CMK (cell line): ENCODE data around the gene PAM16.
"Not testable (repeated sequence)": the region's sequence is repeated elsewhere in the genome, so short reads cannot be mapped to it uniquely, and the experiment has no call there.

Experiments used
- DNase-seq: peaks from one replicate; pipeline ENCODE4 v3.0.0-alpha.2; 2010; ENCODE audit warnings: low read depth

The PAM16 gene

GRCh38 chr16:4352843-4353242, 1.7 kb upstream of the PAM16 start:
- DNase-seq = no peak

GRCh38 chr16:4351880-4352279, 759 bp upstream of the PAM16 start:
- DNase-seq = no peak

- DNase-seq = no peak
These were observed 745 bp downstream of the PAM16 start for GRCh38 chr16:4350365-4350786.

- DNase-seq = no peak
These were observed 1.8 kb downstream of the PAM16 start for GRCh38 chr16:4349332-4349731.

- no peak for DNase-seq
These were observed 3.2 kb downstream of the PAM16 start for GRCh38 chr16:4347765-4348509.

- no peak for DNase-seq
These were observed 4.1 kb downstream of the PAM16 start for GRCh38 chr16:4347010-4347409.

- no peak for DNase-seq
These were observed 5.0 kb downstream of the PAM16 start for GRCh38 chr16:4345836-4346781.

GRCh38 chr16:4344983-4345835, 5.9 kb downstream of the PAM16 start:
- DNase-seq = no peak

GRCh38 chr16:4344300-4344982, 6.7 kb downstream of the PAM16 start:
- not testable (repeated sequence) for DNase-seq

- DNase-seq = no peak
These were observed 8.0 kb downstream of the PAM16 start for GRCh38 chr16:4342866-4343744.

- no peak for DNase-seq
These were observed 9.9 kb downstream of the PAM16 start for GRCh38 chr16:4341250-4341649.

GRCh38 chr16:4340443-4340842, 10.7 kb downstream of the PAM16 start:
- no peak for DNase-seq

GRCh38 chr16:4339909-4340308, 11.2 kb downstream of the PAM16 start:
- DNase-seq = no peak

GRCh38 chr16:4339455-4339854, 11.7 kb downstream of the PAM16 start:
- no peak for DNase-seq

GRCh38 chr16:4338712-4339299, 12.3 kb downstream of the PAM16 start:
- DNase-seq = no peak

GRCh38 chr16:4338125-4338582, 13.0 kb downstream of the PAM16 start:
- DNase-seq = no peak

GRCh38 chr16:4337540-4338088, 13.5 kb downstream of the PAM16 start:
- DNase-seq = no peak

- no peak for DNase-seq
These were observed 14.2 kb downstream of the PAM16 start for GRCh38 chr16:4336701-4337539.
